ENCODE data around the gene ERAS. TPM values are rescaled to one million over a fixed set of nuclear protein-coding genes. Genes with fewer than 3 reads are reported as not detected.

The ERAS gene
- total RNA-seq, 2 experiments from 2014 or later, result 0.60 TPM; not detected in 1

GRCh38 chrX:48798318-48798717 is 28.0 kb upstream of the ERAS start:
- H3K36me3 ChIP-seq (ENCODE audit: insufficient read depth, low read length), result peaks cover 3% of the 10 kb centered on the region
- intact Hi-C loops (cut with micrococcal nuclease; ENCODE audit: unreplicated experiment), result no loop called here
- H3K27ac ChIP-seq (ENCODE audit: low read depth, low read length, poor library complexity, severe bottlenecking), result no peak overlapping the region
- DNase-seq (ENCODE audit: low spot score), result no peak
- H3K4me1 ChIP-seq (ENCODE audit: insufficient read depth, low read length, poor library complexity, severe bottlenecking), result peaks cover 15% of the 10 kb centered on the region
- TF ChIP-seq CTCF (conservative IDR thresholded peaks at IDR 0.05; ENCODE audit: low read length), result no peak
- no peak for TF ChIP-seq EZH2phosphoT487 (IDR thresholded peaks at IDR 0.05; ENCODE audit: borderline replicate concordance, low read depth, low read length)
- BruUV-seq (replicated peaks), result no TSS peak
- ChIA-PET POLR2A (interaction anchor here (0.7 kb wide), 1 partner anchor 84 kb away, joined by 4 read pairs; no protein-coding TSS in a partner anchor), CTCF (ENCODE audit: unreplicated experiment) (interaction anchor here (0.5 kb wide), 1 partner anchor 122 kb away, joined by 4 read pairs; no protein-coding TSS in a partner anchor)
- H4K20me1 ChIP-seq (ENCODE audit: insufficient read depth, low read length), result no peaks in the 10 kb centered on the region
- H3K79me2 ChIP-seq (ENCODE audit: insufficient read depth, low read depth, low read length), result peaks cover 6% of the 10 kb centered on the region; the same call in 1 of the 2 replicates
- H3K9me2 ChIP-seq (ENCODE audit: insufficient read depth, low read length), result no peaks in the 10 kb centered on the region
- H2AFZ ChIP-seq (ENCODE audit: low read length), result no peak overlapping the region
- H3K4me3 ChIP-seq (ENCODE audit: low read depth, low read length, poor library complexity, severe bottlenecking), result no peak overlapping the region
- H3K4me2 ChIP-seq (ENCODE audit: low read length), result no peak overlapping the region
- no peaks in the 10 kb centered on the region for H3K9me3 ChIP-seq (ENCODE audit: low read length)

- H3K9me3 ChIP-seq (ENCODE audit: low read length), result no peaks in the 10 kb centered on the region
Observed at GRCh38 chrX:48800574-48801279, 25.6 kb upstream of the ERAS start.

More at GRCh38 chrX:48800574-48801279, 25.6 kb upstream of the ERAS start:
- Histone ChIP-seq H3K79me2 (ENCODE audit: insufficient read depth, low read depth, low read length) (peaks cover 8% of the 10 kb centered on the region; the same call in 1 of the 2 replicates), H3K4me1 (ENCODE audit: insufficient read depth, low read length, poor library complexity, severe bottlenecking) (peaks cover 18% of the 10 kb centered on the region), H3K27ac (ENCODE audit: low read depth, low read length, poor library complexity, severe bottlenecking) (peak overlapping the region; percentile 71), H3K36me3 (ENCODE audit: insufficient read depth, low read length) (peaks cover 14% of the 10 kb centered on the region), H2AFZ (ENCODE audit: low read length) (peak overlapping the region; percentile 69; the same call in 1 of the 2 replicates), H3K9me2 (ENCODE audit: insufficient read depth, low read length) (no peaks in the 10 kb centered on the region), H3K4me2 (ENCODE audit: low read length) (peak overlapping the region; percentile 75), H4K20me1 (ENCODE audit: insufficient read depth, low read length) (no peaks in the 10 kb centered on the region), H3K4me3 (ENCODE audit: low read depth, low read length, poor library complexity, severe bottlenecking) (peak overlapping the region; percentile 77)
- intact Hi-C loops (cut with micrococcal nuclease; ENCODE audit: unreplicated experiment), result loop anchor here (2.0 to 10.0 kb wide), 3 partner anchors 63 to 124 kb away; partner anchors contain the start of genes PQBP1 and TIMM17B
- ChIA-PET CTCF (ENCODE audit: unreplicated experiment) (interaction anchor here (1.0 kb wide), 1 partner anchor 152 kb away, joined by 3 read pairs; no protein-coding TSS in a partner anchor), POLR2A (interaction anchor here (1.4 to 1.5 kb wide), 2 partner anchors 24 to 148 kb away, joined by 3 to 4 read pairs; no protein-coding TSS in a partner anchor)
- BruUV-seq (replicated peaks), result TSS peak; percentile 97
- DNase-seq (ENCODE audit: low spot score), result peak; percentile 2
- TF ChIP-seq EZH2phosphoT487 (IDR thresholded peaks at IDR 0.05; ENCODE audit: borderline replicate concordance, low read depth, low read length) (no peak), CTCF (conservative IDR thresholded peaks at IDR 0.05; ENCODE audit: low read length) (no peak)
